Epithelial cell of proximal tubule (primary cell): ENCODE results near the gene UBAC2. TPM values are rescaled to one million over a fixed set of nuclear protein-coding genes. Genes with fewer than 3 reads are reported as not detected.

ENCODE experiments used
- DNase-seq: peaks from one replicate; pipeline ENCODE4 v3.0.0-alpha.2; 2011; ENCODE audit warnings: low read depth
- H3K4me3 ChIP-seq: 2 replicates; pipeline ENCODE4 v1.5.1; 2011; ENCODE audit warnings: low read depth, mild to moderate bottlenecking, low read length
- total RNA-seq: library from RNA; depleted of rRNA; stranded (reverse); fragments of >200 nt; gene quantifications from 2 replicates; pipeline ENCODE4 v1.2.3, GENCODE V29; 2015
- TF ChIP-seq, protein P1 (sequence below): conservative IDR thresholded peaks from 2 replicates; pipeline ENCODE4 v1.5.1; 2012; ENCODE audit warnings: low read depth, mild to moderate bottlenecking, low read length

UBAC2 gene
- total RNA-seq, 1 donor from 2014 or later = 63.9 TPM

- TF ChIP-seq, protein P1, sequence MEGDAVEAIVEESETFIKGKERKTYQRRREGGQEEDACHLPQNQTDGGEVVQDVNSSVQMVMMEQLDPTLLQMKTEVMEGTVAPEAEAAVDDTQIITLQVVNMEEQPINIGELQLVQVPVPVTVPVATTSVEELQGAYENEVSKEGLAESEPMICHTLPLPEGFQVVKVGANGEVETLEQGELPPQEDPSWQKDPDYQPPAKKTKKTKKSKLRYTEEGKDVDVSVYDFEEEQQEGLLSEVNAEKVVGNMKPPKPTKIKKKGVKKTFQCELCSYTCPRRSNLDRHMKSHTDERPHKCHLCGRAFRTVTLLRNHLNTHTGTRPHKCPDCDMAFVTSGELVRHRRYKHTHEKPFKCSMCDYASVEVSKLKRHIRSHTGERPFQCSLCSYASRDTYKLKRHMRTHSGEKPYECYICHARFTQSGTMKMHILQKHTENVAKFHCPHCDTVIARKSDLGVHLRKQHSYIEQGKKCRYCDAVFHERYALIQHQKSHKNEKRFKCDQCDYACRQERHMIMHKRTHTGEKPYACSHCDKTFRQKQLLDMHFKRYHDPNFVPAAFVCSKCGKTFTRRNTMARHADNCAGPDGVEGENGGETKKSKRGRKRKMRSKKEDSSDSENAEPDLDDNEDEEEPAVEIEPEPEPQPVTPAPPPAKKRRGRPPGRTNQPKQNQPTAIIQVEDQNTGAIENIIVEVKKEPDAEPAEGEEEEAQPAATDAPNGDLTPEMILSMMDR = no peak
- no peak for DNase-seq
- H3K4me3 ChIP-seq = no peak overlapping the region
Measured at GRCh38 chr13:99182439-99182838, 18.2 kb upstream of the UBAC2 start.

DNA sequence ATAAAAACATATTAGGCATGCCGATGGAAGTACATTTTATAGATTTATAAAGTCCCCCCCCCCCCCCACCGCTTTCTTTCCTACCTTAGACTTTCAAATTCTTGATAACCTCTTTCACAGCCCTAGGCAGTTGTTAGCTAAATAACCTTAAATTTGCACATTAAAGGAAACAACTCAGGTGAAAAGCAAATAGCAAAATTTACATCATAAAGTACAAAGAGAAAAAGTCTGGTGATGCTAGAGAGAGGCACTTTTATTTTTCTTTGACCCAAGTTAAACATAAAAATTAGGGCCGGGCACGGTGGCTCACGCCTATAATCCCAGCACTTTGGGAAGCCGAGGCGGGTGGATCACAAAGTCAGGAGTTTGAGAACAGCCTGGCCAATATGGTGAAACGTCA lies 15.0 kb upstream of the UBAC2 start:
- H3K4me3 ChIP-seq = no peak overlapping the region
- TF ChIP-seq, protein P1 = no peak
- no peak for DNase-seq

DNA sequence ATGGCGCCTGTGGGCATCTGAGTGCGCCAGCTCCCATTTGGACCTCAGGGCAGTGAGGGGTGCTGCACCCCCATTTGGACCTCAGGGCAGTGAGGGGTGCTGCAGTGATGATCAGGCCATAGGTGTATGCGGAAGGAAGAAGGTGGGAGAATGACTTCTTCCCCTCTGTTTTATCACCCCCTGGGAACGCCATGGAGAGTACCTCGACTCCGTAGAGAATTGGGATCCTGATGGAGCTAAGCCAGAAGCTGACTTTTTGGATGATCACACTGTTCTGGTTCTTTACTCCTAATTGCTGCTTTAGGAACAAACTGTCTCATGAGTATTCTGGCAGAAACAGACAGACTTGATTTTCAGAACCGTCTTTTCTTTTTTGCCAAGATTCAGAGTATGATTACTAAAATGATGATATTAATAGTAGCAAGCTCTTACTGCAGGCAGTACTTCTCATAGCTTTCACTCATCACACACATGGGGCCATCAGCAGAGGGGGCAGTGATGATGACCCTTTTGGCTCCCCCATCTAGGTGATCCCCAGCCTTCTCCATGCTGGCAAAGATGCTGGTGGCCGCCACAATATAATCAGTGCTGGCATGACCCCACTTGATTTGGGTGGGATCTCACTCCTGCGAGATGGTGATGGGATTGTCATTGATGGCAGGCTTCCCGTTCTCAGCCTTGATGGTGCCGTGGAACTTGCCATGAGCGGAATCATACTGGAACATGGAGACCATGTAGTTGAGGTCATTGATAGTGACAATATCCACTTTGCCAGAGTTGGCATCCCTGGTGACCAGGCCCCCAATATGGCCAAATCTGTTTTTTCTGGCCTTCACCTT lies 10.3 kb upstream of the UBAC2 start:
- no peak overlapping the region for H3K4me3 ChIP-seq
- TF ChIP-seq, protein P1 = no peak
- no peak for DNase-seq

- TF ChIP-seq, protein P1 = no peak
- no peak overlapping the region for H3K4me3 ChIP-seq
- DNase-seq = no peak
Measured at GRCh38 chr13:99191336-99191899, 9.2 kb upstream of the UBAC2 start.

DNA sequence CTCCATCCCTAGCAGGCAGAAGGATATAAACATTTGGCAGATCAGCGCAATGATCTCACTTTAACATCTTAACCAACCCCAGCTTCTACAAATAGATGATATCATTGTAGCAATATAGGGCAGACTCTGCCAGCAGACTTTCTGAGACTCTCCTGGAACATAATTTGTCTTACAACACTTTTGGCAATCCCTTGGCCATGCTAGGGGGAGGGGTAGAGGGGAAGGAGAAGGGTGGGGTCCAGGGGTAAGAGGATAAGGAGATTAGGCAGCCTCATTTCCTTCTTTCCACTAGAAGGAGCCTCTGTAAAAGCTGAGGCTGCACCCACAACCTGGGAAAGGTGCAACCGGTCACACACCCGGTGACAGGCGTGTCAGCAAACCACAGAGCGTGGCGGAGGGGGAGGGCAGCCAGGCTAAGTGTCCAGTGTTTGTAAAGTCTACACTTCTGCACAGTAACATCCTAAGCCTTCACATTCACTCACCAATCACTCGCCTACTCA lies 8.7 kb upstream of the UBAC2 start:
- no peak overlapping the region for H3K4me3 ChIP-seq
- DNase-seq = no peak
- TF ChIP-seq, protein P1 = no peak

GRCh38 chr13:99192480-99192879 lies 8.2 kb upstream of the UBAC2 start:
- no peak for DNase-seq
- TF ChIP-seq, protein P1 = no peak
- no peak overlapping the region for H3K4me3 ChIP-seq
